BLaER1 (cell line): Measurements from ENCODE around the gene CCDC60.

Experiments
- H3K27ac ChIP-seq: shearing (Covaris generic); formaldehyde crosslinking; 2 replicates; pipeline ENCODE4 v1.8.1; 2022
- H3K27me3 ChIP-seq: shearing (Covaris generic); formaldehyde crosslinking; 2 replicates; pipeline ENCODE4 v1.8.1; 2022
- H3K36me3 ChIP-seq: shearing (Covaris generic); formaldehyde crosslinking; 2 replicates; pipeline ENCODE4 v1.8.1; 2022
- H3K4me1 ChIP-seq: shearing (Covaris generic); formaldehyde crosslinking; 2 replicates; pipeline ENCODE4 v1.8.1; 2022
- H3K4me2 ChIP-seq: shearing (Covaris generic); formaldehyde crosslinking; 2 replicates; pipeline ENCODE4 v1.8.1; 2022
- H3K4me3 ChIP-seq: shearing (Covaris generic); formaldehyde crosslinking; 2 replicates; pipeline ENCODE4 v1.8.1; 2022
- H3K9ac ChIP-seq: shearing (Covaris generic); formaldehyde crosslinking; 2 replicates; pipeline ENCODE4 v1.8.1; 2022
- H3K9me3 ChIP-seq: shearing (Covaris generic); formaldehyde crosslinking; 2 replicates; pipeline ENCODE4 v1.8.1; 2022
- H4K20me1 ChIP-seq: shearing (Covaris generic); formaldehyde crosslinking; 2 replicates; pipeline ENCODE4 v1.8.1; 2022
- Cebpa-rat ChIP-seq: shearing (Covaris generic); IDR thresholded peaks from 2 replicates; pipeline ENCODE4 v1.8.1; 2022

Gene CCDC60

DNA sequence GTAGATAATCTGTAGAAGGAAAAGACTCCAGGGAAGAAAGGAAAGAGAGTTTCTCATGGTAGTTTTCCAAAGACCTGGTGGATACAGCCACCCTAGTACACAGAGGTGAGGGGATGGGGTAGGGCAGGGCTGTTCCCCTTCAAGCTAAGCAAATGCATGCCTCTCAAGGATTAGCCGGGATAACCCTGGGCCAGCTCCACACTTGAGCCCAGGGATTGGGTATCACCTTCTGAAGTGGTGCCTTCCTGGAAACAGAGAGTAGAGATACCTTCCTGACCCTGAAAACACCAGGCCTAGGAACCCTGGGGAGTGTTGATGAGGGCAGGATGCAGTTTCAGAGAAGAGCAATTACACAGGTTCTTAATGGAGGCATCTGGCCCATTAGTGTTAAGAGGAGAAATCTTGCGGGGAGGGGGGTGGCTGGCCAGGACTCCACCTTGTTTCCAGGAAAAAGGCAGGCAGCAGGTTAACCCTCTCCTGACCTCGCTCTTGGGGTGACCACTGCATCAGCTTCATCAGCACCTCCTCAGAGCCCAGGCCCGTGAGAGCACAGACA is 152.1 kb downstream of the CCDC60 start:
- Histone ChIP-seq H3K4me3 (no peak overlapping the region), H3K9ac (no peak overlapping the region), H3K36me3 (no peaks in the 10 kb centered on the region), H3K4me1 (peaks cover 10% of the 10 kb centered on the region), H3K4me2 (no peak overlapping the region), H3K27me3 (no peaks in the 10 kb centered on the region), H3K9me3 (no peaks in the 10 kb centered on the region), H3K27ac (no peak overlapping the region), H4K20me1 (no peaks in the 10 kb centered on the region)
- TF ChIP-seq Cebpa-rat: no peak

DNA sequence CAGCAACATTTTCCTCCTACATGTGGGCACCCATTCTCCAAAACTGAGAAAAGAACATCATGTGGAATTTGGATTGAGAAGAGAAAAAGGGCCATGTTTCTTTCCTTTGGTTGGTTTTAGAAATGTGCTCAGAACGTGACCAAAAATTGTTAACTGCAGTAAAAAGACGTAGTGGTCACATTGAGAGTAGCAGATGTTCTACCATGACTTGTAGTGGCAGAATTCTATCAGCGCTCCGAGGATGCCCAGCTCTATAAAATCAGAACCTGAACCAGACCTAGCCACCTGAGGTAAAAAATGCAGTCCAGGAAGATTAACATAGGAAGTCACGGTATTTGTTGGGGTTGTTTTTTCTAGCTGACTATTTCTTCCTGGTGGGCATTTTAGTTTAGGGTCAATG is 157.3 kb downstream of the CCDC60 start:
- Histone ChIP-seq H3K4me2 (no peak overlapping the region), H3K27me3 (no peaks in the 10 kb centered on the region), H3K4me3 (no peak overlapping the region), H3K9ac (no peak overlapping the region), H3K9me3 (no peaks in the 10 kb centered on the region), H3K27ac (no peak overlapping the region), H3K4me1 (peaks cover 10% of the 10 kb centered on the region), H4K20me1 (no peaks in the 10 kb centered on the region), H3K36me3 (no peaks in the 10 kb centered on the region)
- TF ChIP-seq Cebpa-rat: no peak

- no peaks in the 10 kb centered on the region for H4K20me1 ChIP-seq
- H3K4me1 ChIP-seq: no peaks in the 10 kb centered on the region
- no peak overlapping the region for H3K4me3 ChIP-seq
- no peak overlapping the region for H3K9ac ChIP-seq
- no peaks in the 10 kb centered on the region for H3K27me3 ChIP-seq
- no peak for TF ChIP-seq Cebpa-rat
- H3K36me3 ChIP-seq: no peaks in the 10 kb centered on the region
- H3K9me3 ChIP-seq: no peaks in the 10 kb centered on the region
- no peak overlapping the region for H3K27ac ChIP-seq
- no peak overlapping the region for H3K4me2 ChIP-seq
Observed at GRCh38 chr12:119500209-119500608, 165.7 kb downstream of the CCDC60 start.

DNA sequence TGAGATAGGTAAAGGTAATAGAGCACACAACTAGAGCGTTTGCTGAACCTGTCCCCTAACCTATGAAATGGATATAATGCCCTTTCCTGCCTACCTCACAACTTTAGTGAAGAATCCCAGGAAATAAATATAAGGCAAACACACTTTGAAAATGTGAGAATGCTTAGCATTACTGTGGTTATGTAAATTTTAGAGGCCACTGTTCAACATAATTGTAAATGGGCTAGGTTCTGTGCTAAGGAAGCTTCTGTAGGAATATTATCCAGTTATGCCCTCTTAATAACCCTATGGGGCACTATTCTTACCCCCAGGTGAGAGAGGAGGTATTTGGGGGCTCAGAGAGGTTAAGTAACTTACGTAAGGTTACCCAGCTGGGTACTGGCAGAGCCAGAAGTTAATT is 166.5 kb downstream of the CCDC60 start:
- Histone ChIP-seq H3K4me1 (no peaks in the 10 kb centered on the region), H3K36me3 (no peaks in the 10 kb centered on the region), H3K4me3 (no peak overlapping the region), H3K9me3 (no peaks in the 10 kb centered on the region), H3K4me2 (no peak overlapping the region), H3K9ac (no peak overlapping the region), H3K27ac (no peak overlapping the region), H4K20me1 (no peaks in the 10 kb centered on the region), H3K27me3 (no peaks in the 10 kb centered on the region)
- TF ChIP-seq Cebpa-rat: no peak

DNA sequence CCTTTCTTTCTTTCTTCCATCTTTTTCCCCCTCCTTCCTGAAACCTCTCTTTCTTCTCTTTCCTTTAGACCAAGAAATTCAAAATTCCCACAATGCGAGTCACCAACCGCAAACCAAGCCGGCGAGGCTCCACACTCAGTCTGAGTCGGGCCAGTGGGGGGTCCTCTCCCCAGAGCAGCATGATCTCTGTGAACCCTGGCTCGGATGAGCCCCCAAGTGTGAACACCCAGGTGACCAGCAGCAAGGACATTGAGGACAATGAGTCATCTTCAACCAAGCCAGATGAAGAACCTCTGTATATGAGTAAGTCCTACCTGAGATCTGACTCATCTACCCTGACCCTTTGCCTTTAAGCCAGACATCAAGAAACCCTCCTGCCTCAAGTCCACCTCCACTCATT is 170.5 kb downstream of the CCDC60 start:
- TF ChIP-seq Cebpa-rat: no peak
- H3K4me1 ChIP-seq: no peaks in the 10 kb centered on the region
- H3K9ac ChIP-seq: no peak overlapping the region
- H3K27me3 ChIP-seq: no peaks in the 10 kb centered on the region
- H3K36me3 ChIP-seq: no peaks in the 10 kb centered on the region
- no peaks in the 10 kb centered on the region for H4K20me1 ChIP-seq
- no peak overlapping the region for H3K27ac ChIP-seq
- H3K4me2 ChIP-seq: no peak overlapping the region
- H3K9me3 ChIP-seq: no peaks in the 10 kb centered on the region
- no peak overlapping the region for H3K4me3 ChIP-seq

DNA sequence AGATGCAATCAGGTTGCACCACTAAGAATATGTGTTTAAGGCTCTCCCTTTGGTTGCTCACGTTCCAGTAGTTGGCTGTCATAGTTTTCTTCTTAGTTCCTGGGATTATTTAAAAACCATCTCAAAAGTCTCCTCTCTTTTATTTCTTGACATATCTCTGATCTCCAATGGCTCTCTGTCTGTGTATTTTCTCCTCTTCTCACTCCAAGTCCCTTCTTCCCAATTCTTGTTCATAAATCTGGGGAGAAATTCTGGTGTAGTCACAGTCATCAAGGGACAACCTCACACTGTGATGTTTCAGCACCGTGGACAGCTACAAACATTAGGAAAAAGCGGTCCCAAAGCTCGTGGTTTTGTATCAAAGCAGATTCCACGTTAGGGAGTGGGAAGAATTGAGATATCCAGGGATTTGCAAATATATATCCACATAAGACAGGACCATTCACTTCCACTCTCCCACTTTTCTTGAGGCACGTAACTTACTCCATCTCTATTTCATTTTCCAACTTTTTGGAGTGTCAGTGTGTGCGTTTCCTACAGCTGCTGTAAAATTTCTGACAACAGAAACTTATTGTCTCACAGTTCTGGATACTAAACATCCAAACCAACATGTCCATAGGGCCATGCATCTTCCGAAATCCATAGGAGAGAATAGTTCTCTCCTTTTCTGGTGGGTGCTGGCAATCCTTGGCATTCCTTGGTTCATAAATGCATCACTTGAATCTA is 178.4 kb downstream of the CCDC60 start:
- no peaks in the 10 kb centered on the region for H3K36me3 ChIP-seq
- H4K20me1 ChIP-seq: no peaks in the 10 kb centered on the region; the same call in 1 of the 2 replicates
- no peaks in the 10 kb centered on the region for H3K9me3 ChIP-seq
- no peaks in the 10 kb centered on the region for H3K27me3 ChIP-seq
- H3K27ac ChIP-seq: no peak overlapping the region
- no peaks in the 10 kb centered on the region for H3K4me1 ChIP-seq
- no peak overlapping the region for H3K9ac ChIP-seq
- no peak for TF ChIP-seq Cebpa-rat
- H3K4me2 ChIP-seq: no peak overlapping the region
- H3K4me3 ChIP-seq: no peak overlapping the region

DNA sequence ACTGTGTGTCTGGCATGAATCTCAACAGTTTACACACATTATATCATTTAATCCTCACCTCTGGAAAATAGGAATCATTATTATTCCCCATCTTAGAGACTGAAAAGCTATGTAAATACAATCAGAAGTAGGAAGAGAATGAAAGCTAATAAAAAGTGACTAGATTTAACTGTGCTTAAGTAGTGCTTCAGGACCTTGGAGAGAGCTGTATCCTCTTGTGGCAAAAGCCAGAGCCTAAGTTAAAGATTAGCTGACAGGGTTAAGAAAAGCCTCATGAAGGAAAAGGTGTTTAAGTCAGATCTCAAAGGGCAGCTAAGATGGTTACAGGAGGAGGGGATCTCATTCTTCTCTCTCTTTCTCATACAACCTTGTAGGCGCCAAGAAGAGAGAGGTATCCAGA is 193.7 kb downstream of the CCDC60 start:
- Histone ChIP-seq H3K9me3 (no peaks in the 10 kb centered on the region), H3K27ac (no peak overlapping the region), H3K4me3 (no peak overlapping the region), H3K4me1 (no peaks in the 10 kb centered on the region), H3K27me3 (no peaks in the 10 kb centered on the region), H4K20me1 (no peaks in the 10 kb centered on the region), H3K36me3 (no peaks in the 10 kb centered on the region), H3K4me2 (no peak overlapping the region), H3K9ac (no peak overlapping the region)
- TF ChIP-seq Cebpa-rat: no peak

GRCh38 chr12:119540476-119540875 is 205.9 kb downstream of the CCDC60 start:
- no peaks in the 10 kb centered on the region for H4K20me1 ChIP-seq
- no peaks in the 10 kb centered on the region for H3K4me1 ChIP-seq
- H3K27ac ChIP-seq: no peak overlapping the region
- no peak for TF ChIP-seq Cebpa-rat
- H3K4me3 ChIP-seq: no peak overlapping the region
- no peaks in the 10 kb centered on the region for H3K36me3 ChIP-seq
- H3K9ac ChIP-seq: no peak overlapping the region
- H3K4me2 ChIP-seq: no peak overlapping the region
- H3K27me3 ChIP-seq: no peaks in the 10 kb centered on the region
- H3K9me3 ChIP-seq: no peaks in the 10 kb centered on the region

GRCh38 chr12:119544765-119545625 is 210.5 kb downstream of the CCDC60 start:
- Histone ChIP-seq H3K9ac (no peak overlapping the region), H3K4me2 (no peak overlapping the region), H3K27ac (no peak overlapping the region), H3K36me3 (no peaks in the 10 kb centered on the region), H4K20me1 (no peaks in the 10 kb centered on the region), H3K9me3 (no peaks in the 10 kb centered on the region), H3K4me3 (no peak overlapping the region), H3K27me3 (no peaks in the 10 kb centered on the region), H3K4me1 (no peaks in the 10 kb centered on the region)
- TF ChIP-seq Cebpa-rat: no peak

DNA sequence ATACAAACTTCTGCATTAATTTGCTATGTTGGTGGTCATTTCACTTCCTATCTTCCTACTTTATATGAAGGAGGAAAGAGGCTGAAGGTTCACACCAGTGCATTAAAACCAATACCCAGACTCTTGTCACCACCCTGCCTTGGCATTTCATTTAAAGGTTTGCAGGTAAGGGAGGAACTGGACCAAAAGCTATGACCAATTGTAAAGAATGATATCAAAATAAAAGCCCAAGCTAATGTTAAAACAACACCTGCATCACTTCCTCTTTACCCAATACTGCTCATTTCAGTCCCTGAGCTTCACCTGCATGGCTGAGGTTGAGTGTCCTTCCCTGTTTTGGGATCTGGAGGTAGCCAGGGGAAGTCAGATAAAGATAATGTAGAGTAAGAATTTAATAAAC is 211.8 kb downstream of the CCDC60 start:
- no peak overlapping the region for H3K9ac ChIP-seq
- no peak overlapping the region for H3K4me2 ChIP-seq
- H3K27me3 ChIP-seq: no peaks in the 10 kb centered on the region
- TF ChIP-seq Cebpa-rat: no peak
- no peak overlapping the region for H3K4me3 ChIP-seq
- H3K4me1 ChIP-seq: no peaks in the 10 kb centered on the region
- H3K9me3 ChIP-seq: no peaks in the 10 kb centered on the region
- no peaks in the 10 kb centered on the region for H3K36me3 ChIP-seq
- no peak overlapping the region for H3K27ac ChIP-seq
- no peaks in the 10 kb centered on the region for H4K20me1 ChIP-seq
